Measurements from ENCODE around the gene FBXW7.

- TF ChIP-seq SIN3A (IDR thresholded peaks at IDR 0.05; ENCODE audit: borderline replicate concordance, low read depth, low read length): no peak
- no peak for TF ChIP-seq MAX (IDR thresholded peaks at IDR 0.05; ENCODE audit: low read depth)
- TF ChIP-seq YY1 (IDR thresholded peaks at IDR 0.05; ENCODE audit: low read depth): no peak
- no peak for TF ChIP-seq CTCF (IDR thresholded peaks at IDR 0.05)
- no peak for TF ChIP-seq JUND (IDR thresholded peaks at IDR 0.05)
- no peak for TF ChIP-seq FOXM1 (IDR thresholded peaks at IDR 0.05; ENCODE audit: low read depth)
- TF ChIP-seq RXRA (IDR thresholded peaks at IDR 0.05; ENCODE audit: borderline replicate concordance, low read depth): no peak
- no peak for TF ChIP-seq USF2 (IDR thresholded peaks at IDR 0.05; ENCODE audit: borderline replicate concordance, low read depth, low read length)
These were observed 241.6 kb downstream of the FBXW7 start for GRCh38 chr4:152294331-152294730.
